ENCODE measurements around the gene ZNF813. TPM values are rescaled to one million over a fixed set of nuclear protein-coding genes. Genes with fewer than 3 reads are reported as not detected.
A peak's percentile ranks its signal among the peaks of the same experiment; 100 is the strongest.

ZNF813 gene
- polyA plus RNA-seq, 3 donors = 5.7 to 8.0 (median 5.9) TPM

GRCh38 chr19:53518716-53519115, 51.2 kb downstream of the ZNF813 start:
- DNase-seq = no peak

- no peak for DNase-seq
These were observed 51.9 kb downstream of the ZNF813 start for GRCh38 chr19:53519446-53519845.

GRCh38 chr19:53520163-53520546, 52.6 kb downstream of the ZNF813 start:
- DNase-seq = no peak

- peak; percentile 99 for DNase-seq
These were observed 53.2 kb downstream of the ZNF813 start for GRCh38 chr19:53520547-53521372.

- no peak for DNase-seq
These were observed 54.1 kb downstream of the ZNF813 start for GRCh38 chr19:53521373-53522202.

- DNase-seq = no peak
These were observed 58.4 kb downstream of the ZNF813 start for GRCh38 chr19:53525922-53526321.

GRCh38 chr19:53530622-53531021, 63.1 kb downstream of the ZNF813 start:
- no peak for DNase-seq

- no peak for DNase-seq
These were observed 63.9 kb downstream of the ZNF813 start for GRCh38 chr19:53531457-53531856.

GRCh38 chr19:53532362-53532761, 64.8 kb downstream of the ZNF813 start:
- no peak for DNase-seq

- no peak for DNase-seq
These were observed 68.7 kb downstream of the ZNF813 start for GRCh38 chr19:53536225-53536548.

- DNase-seq = no peak
These were observed 69.6 kb downstream of the ZNF813 start for GRCh38 chr19:53537121-53537520.

GRCh38 chr19:53537521-53538377, 70.2 kb downstream of the ZNF813 start, which contains the start of gene ZNF331:
TSS of gene ZNF331 (plus strand) at chr19:53538145. CDS start at chr19:53569377, 31,232 bp downstream.
- DNase-seq = peak; percentile 61

GRCh38 chr19:53538378-53539109, 71.0 kb downstream of the ZNF813 start:
- no peak for DNase-seq

- no peak for DNase-seq
These were observed 72.6 kb downstream of the ZNF813 start for GRCh38 chr19:53540091-53540490.

- no peak for DNase-seq
These were observed 74.4 kb downstream of the ZNF813 start for GRCh38 chr19:53541971-53542370.

GRCh38 chr19:53545271-53546065, 77.9 kb downstream of the ZNF813 start:
- DNase-seq = no peak
